ENCODE results near the gene JARID2.

DNA sequence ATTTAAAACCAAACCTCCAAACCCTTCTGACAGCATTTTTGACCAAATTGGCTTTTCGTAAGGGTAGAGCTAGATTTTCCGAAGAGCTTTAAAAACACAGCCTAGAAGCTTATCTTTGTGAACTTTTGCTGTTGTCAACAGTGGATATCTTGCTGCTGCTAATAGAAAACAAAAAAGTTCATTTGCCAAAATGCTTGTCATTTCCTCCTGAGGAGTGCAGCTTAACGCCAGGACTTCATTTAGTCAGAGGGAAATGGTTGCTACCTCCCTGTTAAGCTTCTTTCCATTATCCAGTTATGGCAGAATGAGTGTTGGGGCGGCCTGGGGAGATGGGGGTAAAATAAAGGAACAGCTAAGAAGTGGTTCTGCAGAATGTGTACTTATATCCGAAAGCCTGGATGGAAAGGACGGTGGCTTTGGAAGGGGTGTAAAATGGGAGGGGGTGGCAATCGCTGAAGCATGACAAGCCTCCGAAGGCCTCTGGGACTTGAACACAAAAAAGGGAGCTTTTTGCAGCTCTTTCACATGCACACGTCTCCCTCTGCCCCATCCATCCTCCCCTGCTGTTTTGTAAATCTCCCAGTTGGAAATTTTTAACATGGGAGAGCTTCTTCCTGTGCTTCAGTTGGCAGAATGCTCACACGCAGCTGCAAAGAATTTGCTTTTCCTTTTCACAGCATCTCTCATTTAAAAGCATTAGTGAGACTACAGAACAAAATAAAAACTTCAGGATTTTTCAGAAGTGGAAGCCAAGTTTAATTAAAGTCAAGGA lies 22.5 kb downstream of the JARID2 start:
- TF ChIP-seq CTCF (IDR thresholded peaks at IDR 0.05; ENCODE audit: low read length) (no peak), EZH2 (optimal IDR thresholded peaks at IDR 0.05; ENCODE audit: low read depth, low read length) (no peak), EZH2phosphoT487 (IDR thresholded peaks at IDR 0.05; ENCODE audit: low read length) (no peak)
